Neural crest cell (in vitro differentiated cells): ENCODE data around the gene MAPK14. TPM values are rescaled to one million over a fixed set of nuclear protein-coding genes. Genes with fewer than 3 reads are reported as not detected.
A peak's percentile ranks its signal among the peaks of the same experiment; 100 is the strongest.

Source experiments
- DNase-seq: peaks from one replicate; pipeline ENCODE4 v3.0.0; 2021; ENCODE audit warnings: low read depth, mixed read lengths, low spot score
- H3K27ac Mint-ChIP-seq: one replicate; pipeline ENCODE4 v1.8.0; 2021; ENCODE audit warnings: mild to moderate bottlenecking, mixed read lengths; ENCODE audit not compliant: unreplicated experiment
- H3K27me3 Mint-ChIP-seq: 2 replicates; pipeline ENCODE4 v1.8.0; 2021; ENCODE audit warnings: low read depth, mild to moderate bottlenecking, mixed read lengths
- H3K36me3 Mint-ChIP-seq: 2 replicates; pipeline ENCODE4 v1.8.0; 2021; ENCODE audit warnings: low read depth, mild to moderate bottlenecking, mixed read lengths
- H3K4me1 Mint-ChIP-seq: 2 replicates; pipeline ENCODE4 v1.8.0; 2021; ENCODE audit warnings: mixed read lengths
- H3K4me3 Mint-ChIP-seq: one replicate; pipeline ENCODE4 v1.8.0; 2021; ENCODE audit warnings: mild to moderate bottlenecking, mixed read lengths
- H3K9me3 Mint-ChIP-seq: 2 replicates; pipeline ENCODE4 v1.8.0; 2021; ENCODE audit warnings: mixed read lengths
- CTCF ChIP-seq: fragments of 200-600 bp; sonication (generic); conservative IDR thresholded peaks from 2 replicates; pipeline ENCODE4 v1.5.0; 2021; ENCODE audit warnings: antibody characterized with exemption, mild to moderate bottlenecking
- total RNA-seq: library from RNA; stranded (reverse); gene quantifications from 2 replicates; pipeline ENCODE4 v1.2.1, GENCODE V29; 2021

Gene MAPK14
- total RNA-seq, 1 donor from 2014 or later: 31.6 TPM

GRCh38 chr6:36129941-36130666 lies 102.5 kb downstream of the MAPK14 start, which contains the start of gene MAPK13:
MAPK13 (plus strand) TSS chr6:36130513; CDS start chr6:36130583, 70 bp downstream.
- Mint-ChIP-seq H3K27me3 (peaks cover 29% of the 10 kb centered on the region), H3K4me1 (peaks cover 17% of the 10 kb centered on the region), H3K4me3 (peak within 1 kb of the TSS; percentile 33), H3K27ac (no peak within 1 kb of the TSS), H3K9me3 (no peaks in the 10 kb centered on the region), H3K36me3 (no peaks in the 10 kb centered on the region)
- TF ChIP-seq CTCF: no peak
- DNase-seq: no peak

- H3K4me1 Mint-ChIP-seq: peaks cover 17% of the 10 kb centered on the region
- H3K4me3 Mint-ChIP-seq: no peak overlapping the region
- no peak for DNase-seq
- no peaks in the 10 kb centered on the region for H3K36me3 Mint-ChIP-seq
- H3K9me3 Mint-ChIP-seq: no peaks in the 10 kb centered on the region
- peaks cover 29% of the 10 kb centered on the region for H3K27me3 Mint-ChIP-seq
- H3K27ac Mint-ChIP-seq: no peak overlapping the region
- TF ChIP-seq CTCF: peak; percentile 40
These were observed 103.3 kb downstream of the MAPK14 start for GRCh38 chr6:36130667-36131510.

- Mint-ChIP-seq H3K4me1 (peaks cover 15% of the 10 kb centered on the region), H3K9me3 (no peaks in the 10 kb centered on the region), H3K36me3 (no peaks in the 10 kb centered on the region), H3K27me3 (peaks cover 29% of the 10 kb centered on the region), H3K27ac (no peak overlapping the region), H3K4me3 (peak overlapping the region; percentile 18)
- no peak for TF ChIP-seq CTCF
- DNase-seq: no peak
These were observed 104.1 kb downstream of the MAPK14 start for GRCh38 chr6:36131511-36132245.

- Mint-ChIP-seq H3K4me1 (peaks cover 10% of the 10 kb centered on the region), H3K9me3 (no peaks in the 10 kb centered on the region), H3K27ac (no peak overlapping the region), H3K36me3 (no peaks in the 10 kb centered on the region), H3K4me3 (no peak overlapping the region), H3K27me3 (peaks cover 29% of the 10 kb centered on the region)
- TF ChIP-seq CTCF: no peak
- DNase-seq: no peak
These were observed 104.8 kb downstream of the MAPK14 start for GRCh38 chr6:36132246-36132895.

GRCh38 chr6:36133148-36133547 lies 105.5 kb downstream of the MAPK14 start:
- DNase-seq: no peak
- Mint-ChIP-seq H3K36me3 (no peaks in the 10 kb centered on the region), H3K4me1 (peaks cover 10% of the 10 kb centered on the region), H3K27me3 (peaks cover 26% of the 10 kb centered on the region), H3K9me3 (no peaks in the 10 kb centered on the region), H3K27ac (no peak overlapping the region), H3K4me3 (no peak overlapping the region)
- no peak for TF ChIP-seq CTCF
